OCI-LY7 (cell line): ENCODE results near the gene SLC25A23. TPM values are rescaled to one million over a fixed set of nuclear protein-coding genes. Genes with fewer than 3 reads are reported as not detected.

Experiments used
- BruUV-seq: library from RNA; stranded (reverse); fragments of 400-500 nt; replicated peaks from 2 replicates; lab custom pipeline; 2021; lab: Mats Ljungman, UMichigan
- CTCF ChIA-PET: fragments of 300-600 bp; sonication (Branson Sonifier 250); formaldehyde crosslinking; loops from one replicate; lab custom pipeline; 2022; ENCODE audit warnings: antibody characterized with exemption; ENCODE audit not compliant: unreplicated experiment; lab: Charles Lee
- POLR2A ChIA-PET: fragments of 300-600 bp; sonication (Branson Sonifier 250); formaldehyde crosslinking; loops from one replicate; lab custom pipeline; 2022; ENCODE audit warnings: antibody characterized with exemption; lab: Charles Lee
- DNase-seq: peaks from one replicate; pipeline ENCODE4 v3.0.0-alpha.2; 2015; ENCODE audit warnings: low spot score
- H2AFZ ChIP-seq: fragments of 200-600 bp; sonication (generic), shearing (Covaris generic); 2 replicates; pipeline ENCODE4 v1.6.1; 2014; ENCODE audit warnings: mild to moderate bottlenecking, antibody characterized with exemption, low read length, moderate library complexity
- H3K27ac ChIP-seq: fragments of 200-600 bp; sonication (generic); 2 replicates; pipeline ENCODE4 v1.5.1; 2014; ENCODE audit warnings: mixed run types, low read depth, mild to moderate bottlenecking, moderate library complexity, low read length, inconsistent platforms; ENCODE audit not compliant: poor library complexity, severe bottlenecking
- H3K36me3 ChIP-seq: fragments of 200-600 bp; sonication (generic); 2 replicates; pipeline ENCODE4 v1.6.1; 2014; ENCODE audit warnings: mild to moderate bottlenecking, antibody characterized with exemption, low read length, moderate library complexity, mixed read lengths; ENCODE audit not compliant: insufficient read depth
- H3K4me1 ChIP-seq: fragments of 200-600 bp; sonication (generic); 2 replicates; pipeline ENCODE4 v1.5.1; 2014; ENCODE audit warnings: mild to moderate bottlenecking, low read length; ENCODE audit not compliant: insufficient read depth, poor library complexity, severe bottlenecking
- H3K4me2 ChIP-seq: fragments of 200-600 bp; sonication (generic); 2 replicates; pipeline ENCODE4 v1.6.1; 2014; ENCODE audit warnings: mild to moderate bottlenecking, low read length
- H3K4me3 ChIP-seq: fragments of 200-600 bp; sonication (generic); 2 replicates; pipeline ENCODE4 v1.5.1; 2014; ENCODE audit warnings: mild to moderate bottlenecking, low read depth, low read length; ENCODE audit not compliant: poor library complexity, severe bottlenecking
- H3K79me2 ChIP-seq: fragments of 200-600 bp; sonication (generic); 2 replicates; pipeline ENCODE4 v1.6.1; 2016; ENCODE audit warnings: low read depth, mild to moderate bottlenecking, low read length, moderate library complexity, mixed read lengths; ENCODE audit not compliant: insufficient read depth
- H3K9me2 ChIP-seq: fragments of 200-600 bp; sonication (generic); 2 replicates; pipeline ENCODE4 v1.6.1; 2016; ENCODE audit warnings: mild to moderate bottlenecking, low read length, mixed read lengths; ENCODE audit not compliant: insufficient read depth
- H3K9me3 ChIP-seq: fragments of 200-600 bp; sonication (generic); 2 replicates; pipeline ENCODE4 v1.6.1; 2014; ENCODE audit warnings: mild to moderate bottlenecking, mixed run types, low read length, mixed read lengths
- H4K20me1 ChIP-seq: fragments of 200-600 bp; sonication (generic); 2 replicates; pipeline ENCODE4 v1.6.1; 2014; ENCODE audit warnings: mild to moderate bottlenecking, antibody characterized with exemption, low read length, moderate library complexity, mixed read lengths; ENCODE audit not compliant: insufficient read depth
- EZH2phosphoT487 ChIP-seq: fragments of 200-600 bp; sonication (generic); IDR thresholded peaks from 2 replicates; pipeline ENCODE4 v1.6.1; 2018; ENCODE audit warnings: low read depth, borderline replicate concordance, mild to moderate bottlenecking, mixed run types, antibody characterized with exemption, low read length, moderate library complexity, mixed read lengths
- intact Hi-C: fragments of 100-400 bp; cut with micrococcal nuclease; formaldehyde crosslinking; loops from one replicate; pipeline ENCODE4 v1.10.0; 2022; ENCODE audit not compliant: unreplicated experiment
- total RNA-seq, 2 experiments: library from RNA; depleted of rRNA in 1 of 2; stranded (reverse); fragments of >200 nt in 1 of 2; shearing (Covaris generic) in 1 of 2; gene quantifications; 2 replicates each; pipeline ENCODE4 v1.2.3, GENCODE V29; 2014 to 2022
- TF ChIP-seq, protein P1 (sequence below): fragments of 200-600 bp; sonication (generic); conservative IDR thresholded peaks from 2 replicates; pipeline ENCODE4 v1.5.1; 2014; ENCODE audit warnings: mild to moderate bottlenecking, antibody characterized with exemption, low read length, moderate library complexity, mixed read lengths

Gene SLC25A23
- total RNA-seq, 2 experiments from 2014 or later: 50.9 to 65.7 TPM

GRCh38 chr19:6446452-6446851, 13.1 kb downstream of the SLC25A23 start:
- intact Hi-C loops: no loop called here
- Histone ChIP-seq H4K20me1 (no peaks in the 10 kb centered on the region), H3K27ac (no peak overlapping the region), H3K79me2 (no peaks in the 10 kb centered on the region), H2AFZ (no peak overlapping the region), H3K9me2 (no peaks in the 10 kb centered on the region), H3K4me1 (no peaks in the 10 kb centered on the region), H3K4me3 (no peak overlapping the region), H3K9me3 (no peaks in the 10 kb centered on the region), H3K36me3 (peaks cover 53% of the 10 kb centered on the region), H3K4me2 (no peak overlapping the region)
- no peak for TF ChIP-seq EZH2phosphoT487
- TF ChIP-seq, protein P1, sequence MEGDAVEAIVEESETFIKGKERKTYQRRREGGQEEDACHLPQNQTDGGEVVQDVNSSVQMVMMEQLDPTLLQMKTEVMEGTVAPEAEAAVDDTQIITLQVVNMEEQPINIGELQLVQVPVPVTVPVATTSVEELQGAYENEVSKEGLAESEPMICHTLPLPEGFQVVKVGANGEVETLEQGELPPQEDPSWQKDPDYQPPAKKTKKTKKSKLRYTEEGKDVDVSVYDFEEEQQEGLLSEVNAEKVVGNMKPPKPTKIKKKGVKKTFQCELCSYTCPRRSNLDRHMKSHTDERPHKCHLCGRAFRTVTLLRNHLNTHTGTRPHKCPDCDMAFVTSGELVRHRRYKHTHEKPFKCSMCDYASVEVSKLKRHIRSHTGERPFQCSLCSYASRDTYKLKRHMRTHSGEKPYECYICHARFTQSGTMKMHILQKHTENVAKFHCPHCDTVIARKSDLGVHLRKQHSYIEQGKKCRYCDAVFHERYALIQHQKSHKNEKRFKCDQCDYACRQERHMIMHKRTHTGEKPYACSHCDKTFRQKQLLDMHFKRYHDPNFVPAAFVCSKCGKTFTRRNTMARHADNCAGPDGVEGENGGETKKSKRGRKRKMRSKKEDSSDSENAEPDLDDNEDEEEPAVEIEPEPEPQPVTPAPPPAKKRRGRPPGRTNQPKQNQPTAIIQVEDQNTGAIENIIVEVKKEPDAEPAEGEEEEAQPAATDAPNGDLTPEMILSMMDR: no peak
- BruUV-seq: no TSS peak
- POLR2A ChIA-PET: no interaction called here
- CTCF ChIA-PET: no interaction called here
- no peak for DNase-seq

- Histone ChIP-seq H4K20me1 (no peaks in the 10 kb centered on the region), H3K4me3 (no peak overlapping the region), H3K4me2 (no peak overlapping the region), H3K9me2 (no peaks in the 10 kb centered on the region), H3K27ac (no peak overlapping the region), H3K9me3 (no peaks in the 10 kb centered on the region), H3K79me2 (no peaks in the 10 kb centered on the region), H3K36me3 (peaks cover 41% of the 10 kb centered on the region), H2AFZ (no peak overlapping the region), H3K4me1 (no peaks in the 10 kb centered on the region)
- ChIA-PET CTCF (no interaction called here), POLR2A (no interaction called here)
- intact Hi-C loops: no loop called here
- no TSS peak for BruUV-seq
- DNase-seq: no peak
- TF ChIP-seq, protein P1: no peak
- TF ChIP-seq EZH2phosphoT487: no peak
Observed at GRCh38 chr19:6443986-6444385, 15.6 kb downstream of the SLC25A23 start.

DNA sequence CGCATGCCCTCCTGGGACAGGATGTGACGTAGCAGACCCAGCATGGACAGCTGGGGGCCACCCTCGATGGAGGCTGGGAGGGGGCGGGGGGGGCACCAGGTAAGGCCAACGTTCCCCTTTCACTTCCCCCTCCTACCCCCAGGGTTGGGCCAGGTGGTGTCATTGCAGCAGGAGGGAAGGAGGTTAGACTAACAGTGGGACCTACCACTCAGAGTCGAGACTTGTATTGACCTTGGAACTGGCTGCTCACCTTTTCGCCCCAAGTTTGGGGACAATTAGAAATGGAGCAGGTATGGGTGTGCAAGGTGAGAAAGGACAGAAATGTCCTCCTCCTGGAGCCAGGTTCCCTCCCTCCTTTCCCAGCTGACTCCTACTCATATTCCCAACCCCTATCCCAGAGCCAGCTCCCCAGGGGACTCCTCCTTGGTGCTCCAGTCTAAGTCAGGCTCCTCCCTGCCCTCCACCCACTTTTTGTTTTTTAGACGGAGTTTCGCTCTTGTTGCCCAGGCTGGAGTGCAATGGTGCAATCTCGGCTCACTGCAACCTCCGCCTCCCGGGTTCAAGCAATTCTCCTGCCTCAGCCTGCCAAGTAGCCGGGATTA, 17.4 kb downstream of the SLC25A23 start:
- Histone ChIP-seq H3K9me2 (no peaks in the 10 kb centered on the region), H2AFZ (no peak overlapping the region), H3K79me2 (no peaks in the 10 kb centered on the region), H3K4me3 (no peak overlapping the region), H3K36me3 (peaks cover 34% of the 10 kb centered on the region), H3K27ac (no peak overlapping the region), H4K20me1 (no peaks in the 10 kb centered on the region), H3K4me2 (no peak overlapping the region), H3K4me1 (no peaks in the 10 kb centered on the region), H3K9me3 (no peaks in the 10 kb centered on the region)
- ChIA-PET CTCF (no interaction called here), POLR2A (no interaction called here)
- BruUV-seq: no TSS peak
- no peak for DNase-seq
- no peak for TF ChIP-seq EZH2phosphoT487
- TF ChIP-seq, protein P1: no peak
- intact Hi-C loops: no loop called here
